HG03066 (cell line): ENCODE data around the gene FAM229A.
A peak's percentile ranks its signal among the peaks of the same experiment; 100 is the strongest.

Experiments
- ATAC-seq: cut with Tn5 transposase; IDR thresholded peaks from one replicate; pipeline ENCODE4 v1.9.1; 2021; ENCODE audit warnings: low read depth; ENCODE audit not compliant: unreplicated experiment

The FAM229A gene

GRCh38 chr1:32350785-32351398 is 11.4 kb downstream of the FAM229A start:
- peak; percentile 45 for ATAC-seq

GRCh38 chr1:32349211-32349708 is 13.0 kb downstream of the FAM229A start:
- no peak for ATAC-seq

- ATAC-seq, result no peak
Observed at GRCh38 chr1:32346532-32347157, 15.6 kb downstream of the FAM229A start.

- ATAC-seq, result no peak
Observed at GRCh38 chr1:32345289-32345827, 16.9 kb downstream of the FAM229A start.

- ATAC-seq, result no peak
Observed at GRCh38 chr1:32342704-32343103, 19.6 kb downstream of the FAM229A start.

- no peak for ATAC-seq
Observed at GRCh38 chr1:32341971-32342370, 20.3 kb downstream of the FAM229A start.

- ATAC-seq, result no peak
Observed at GRCh38 chr1:32341186-32341757, 21.0 kb downstream of the FAM229A start.

GRCh38 chr1:32339363-32339978 is 22.8 kb downstream of the FAM229A start:
- ATAC-seq, result no peak

GRCh38 chr1:32338637-32339145 is 23.6 kb downstream of the FAM229A start:
- no peak for ATAC-seq

- no peak for ATAC-seq
Observed at GRCh38 chr1:32337855-32338636, 24.2 kb downstream of the FAM229A start.

- ATAC-seq, result no peak
Observed at GRCh38 chr1:32336963-32337675, 25.2 kb downstream of the FAM229A start.

GRCh38 chr1:32336591-32336932 is 25.7 kb downstream of the FAM229A start:
- ATAC-seq, result no peak

GRCh38 chr1:32335790-32336590 is 26.3 kb downstream of the FAM229A start, which contains the start of gene MARCKSL1:
Gene MARCKSL1 (minus strand): TSS chr1:32336233. CDS start chr1:32336033, 200 bp downstream.
- ATAC-seq, result no peak

- no peak for ATAC-seq
Observed at GRCh38 chr1:32335535-32335789, 26.8 kb downstream of the FAM229A start.

GRCh38 chr1:32334864-32335534 is 27.3 kb downstream of the FAM229A start:
- no peak for ATAC-seq

GRCh38 chr1:32334274-32334861 is 27.9 kb downstream of the FAM229A start:
- ATAC-seq, result no peak

GRCh38 chr1:32333251-32333963 is 28.9 kb downstream of the FAM229A start:
- no peak for ATAC-seq
